Dermis blood vessel endothelial cell (primary cell): ENCODE measurements around the gene GPC6. TPM values are rescaled to one million over a fixed set of nuclear protein-coding genes. Genes with fewer than 3 reads are reported as not detected.
"Not testable (repeated sequence)": the region's sequence is repeated elsewhere in the genome, so short reads cannot be mapped to it uniquely, and the experiment has no call there.

Experiments
- DNase-seq: peaks from one replicate; pipeline ENCODE4 v3.0.0; 2010
- total RNA-seq: library from RNA; depleted of rRNA; stranded (reverse); fragments of >200 nt; gene quantifications from 2 replicates; pipeline ENCODE4 v1.2.3, GENCODE V29; 2014

GPC6 gene
- total RNA-seq = 0.14 and 0.17 TPM in 2 replicates

DNA sequence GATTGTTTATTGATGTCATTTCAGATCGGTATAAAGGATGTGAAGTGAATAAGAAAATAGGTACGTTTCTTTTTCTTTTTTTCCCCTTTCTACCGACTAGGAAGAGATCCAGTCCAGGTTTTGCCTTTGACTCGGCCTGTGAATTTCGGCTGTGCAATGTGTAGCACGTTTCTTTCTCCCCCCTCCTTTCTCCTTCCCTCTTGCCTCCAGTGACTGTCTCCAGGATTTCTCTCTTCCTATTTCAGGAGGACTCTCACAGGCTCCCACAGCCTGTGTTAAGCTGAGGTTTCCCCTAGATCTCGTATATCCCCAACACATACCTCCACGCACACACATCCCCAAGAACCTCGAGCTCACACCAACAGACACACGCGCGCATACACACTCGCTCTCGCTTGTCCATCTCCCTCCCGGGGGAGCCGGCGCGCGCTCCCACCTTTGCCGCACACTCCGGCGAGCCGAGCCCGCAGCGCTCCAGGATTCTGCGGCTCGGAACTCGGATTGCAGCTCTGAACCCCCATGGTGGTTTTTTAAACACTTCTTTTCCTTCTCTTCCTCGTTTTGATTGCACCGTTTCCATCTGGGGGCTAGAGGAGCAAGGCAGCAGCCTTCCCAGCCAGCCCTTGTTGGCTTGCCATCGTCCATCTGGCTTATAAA is at the start of gene GPC6:
GPC6 (plus strand) TSS at position 185 of the 657 bp plus-strand sequence.
- DNase-seq = no peak

DNA sequence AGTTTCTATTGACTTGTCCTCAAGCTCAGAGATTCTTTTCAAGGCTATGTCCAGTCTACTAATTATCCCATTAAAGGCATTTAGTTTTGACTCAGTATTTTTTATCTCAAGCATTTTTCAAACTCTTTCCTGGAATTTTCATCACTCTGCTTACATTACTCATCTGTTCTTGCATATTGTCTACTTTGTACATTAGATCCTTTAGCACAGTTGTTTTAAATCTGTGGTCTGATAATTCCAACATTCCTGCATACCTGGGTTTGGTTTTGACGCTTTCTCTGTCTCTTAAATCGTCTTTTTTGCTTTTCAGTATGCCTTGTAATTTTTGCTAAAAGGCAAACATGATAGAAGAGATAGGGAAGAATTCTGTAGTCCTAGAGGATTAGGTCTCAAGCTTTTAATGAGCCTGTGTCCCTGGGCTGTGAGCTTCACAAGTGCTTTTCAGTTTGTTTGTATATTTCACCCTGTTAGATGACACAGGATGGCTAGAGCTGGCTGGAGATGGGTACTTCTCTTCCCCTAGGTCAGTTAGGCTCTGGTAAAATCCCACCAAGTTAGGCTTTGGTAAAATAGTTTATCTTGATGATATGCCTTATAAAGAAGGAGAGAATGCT is 46.1 kb upstream of the GPC6 start:
- DNase-seq = no peak

- DNase-seq = no peak
Observed at GRCh38 chr13:93182406-93182805, 44.2 kb upstream of the GPC6 start.

GRCh38 chr13:93183302-93183701 is 43.3 kb upstream of the GPC6 start:
- no peak for DNase-seq

DNA sequence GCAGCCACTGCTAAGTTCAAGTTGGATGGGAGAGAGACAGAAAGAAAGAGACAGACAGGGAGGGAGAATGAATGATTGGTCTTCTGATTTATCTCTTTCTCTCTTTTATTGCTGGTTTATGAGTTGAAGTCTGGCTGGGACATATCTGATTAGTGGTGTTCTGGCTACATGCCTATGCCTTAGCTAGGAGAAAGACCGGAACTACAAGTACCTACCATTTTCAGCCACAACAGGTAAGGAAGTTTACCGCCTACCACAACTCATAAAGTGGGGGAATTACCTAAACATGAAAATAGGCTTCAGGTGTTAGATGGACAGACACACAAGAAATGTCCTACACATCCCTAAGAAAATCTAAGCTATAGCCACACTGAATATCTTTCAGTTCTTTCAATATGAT is 36.6 kb upstream of the GPC6 start:
- no peak for DNase-seq

GRCh38 chr13:93193682-93194081 is 32.9 kb upstream of the GPC6 start:
- DNase-seq = no peak

DNA sequence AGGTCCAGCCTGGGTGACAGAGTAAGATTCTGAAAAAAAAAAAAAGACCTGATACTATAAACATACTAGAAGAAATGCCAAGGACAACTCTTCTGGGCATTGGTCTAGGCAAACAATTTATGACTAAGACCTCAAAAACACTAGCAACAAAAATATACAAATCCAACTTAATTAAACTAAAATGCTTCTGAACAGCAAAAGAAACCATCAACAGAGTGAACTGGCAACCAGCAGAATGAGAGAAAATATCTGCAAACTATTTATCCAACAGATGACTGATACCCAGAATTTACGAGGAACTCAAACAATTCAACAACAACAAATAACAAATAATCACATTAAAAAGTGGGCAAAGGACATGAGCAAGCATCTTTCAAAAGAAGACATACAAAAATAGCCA is 26.8 kb upstream of the GPC6 start:
- no peak for DNase-seq

DNA sequence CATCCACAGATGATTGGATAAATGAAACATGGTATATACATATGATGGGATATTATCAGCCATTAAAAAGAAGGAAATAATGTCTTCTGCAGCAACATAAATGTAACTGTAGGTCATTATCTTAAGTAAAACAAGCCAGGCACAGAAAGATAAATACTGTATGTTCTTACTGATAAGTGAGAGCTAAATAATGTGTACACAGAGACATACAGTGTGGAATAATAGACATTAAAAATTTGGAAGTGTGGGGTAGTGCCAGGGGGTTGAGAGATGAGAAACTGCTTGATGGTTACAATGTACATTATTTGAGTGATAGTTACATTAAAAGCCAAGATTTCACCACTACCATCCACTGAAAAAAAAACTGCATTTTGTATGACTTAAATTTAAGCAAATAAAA is 26.0 kb upstream of the GPC6 start:
- DNase-seq = no peak

GRCh38 chr13:93201992-93202558 is 24.5 kb upstream of the GPC6 start:
- no peak for DNase-seq

GRCh38 chr13:93206778-93207392 is 19.7 kb upstream of the GPC6 start:
- not testable (repeated sequence) for DNase-seq

DNA sequence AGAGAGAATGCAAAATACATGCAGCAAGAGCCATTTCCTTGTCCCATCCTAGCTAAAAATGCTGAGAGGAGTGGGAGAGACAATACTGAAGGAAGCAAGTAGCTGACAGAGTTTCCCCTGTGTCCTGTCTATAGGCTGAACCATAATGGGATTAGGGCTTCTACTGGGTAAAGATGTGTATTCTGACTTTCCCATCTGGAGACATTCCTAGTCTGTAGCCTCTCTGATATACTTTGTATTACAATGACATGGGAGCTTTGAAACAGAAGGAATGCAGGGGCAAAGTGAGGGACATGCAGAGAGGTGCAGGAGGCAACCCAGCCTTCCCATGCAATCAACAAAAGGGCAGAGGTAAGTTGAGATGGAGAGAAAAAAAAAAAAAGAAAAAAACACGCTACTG is 10.5 kb upstream of the GPC6 start:
- no peak for DNase-seq

DNA sequence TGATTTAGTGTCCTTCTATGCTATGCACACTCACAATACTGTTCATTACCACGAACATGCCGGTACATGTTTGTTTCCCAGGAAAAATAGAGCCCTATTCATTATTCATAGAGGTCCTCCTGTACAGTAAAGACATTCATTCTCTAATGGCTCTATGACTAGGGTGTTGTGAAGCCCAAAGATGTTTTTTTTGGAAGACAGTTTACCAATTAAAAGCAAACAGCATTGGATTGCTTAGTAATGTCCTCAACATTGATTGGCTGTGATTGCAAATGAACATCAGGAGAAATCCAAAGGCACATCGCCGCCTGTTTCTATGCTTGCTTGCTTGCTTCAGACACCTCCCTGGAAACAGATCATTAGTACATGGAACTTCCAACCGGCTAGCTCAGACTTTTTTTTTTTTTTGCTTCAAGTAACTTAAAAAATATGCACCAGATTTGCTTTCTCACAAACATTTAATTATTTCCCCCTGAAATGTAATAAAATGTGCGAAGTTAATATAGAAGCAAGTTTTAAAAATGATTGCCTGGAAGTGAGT is 8.8 kb upstream of the GPC6 start:
- no peak for DNase-seq

DNA sequence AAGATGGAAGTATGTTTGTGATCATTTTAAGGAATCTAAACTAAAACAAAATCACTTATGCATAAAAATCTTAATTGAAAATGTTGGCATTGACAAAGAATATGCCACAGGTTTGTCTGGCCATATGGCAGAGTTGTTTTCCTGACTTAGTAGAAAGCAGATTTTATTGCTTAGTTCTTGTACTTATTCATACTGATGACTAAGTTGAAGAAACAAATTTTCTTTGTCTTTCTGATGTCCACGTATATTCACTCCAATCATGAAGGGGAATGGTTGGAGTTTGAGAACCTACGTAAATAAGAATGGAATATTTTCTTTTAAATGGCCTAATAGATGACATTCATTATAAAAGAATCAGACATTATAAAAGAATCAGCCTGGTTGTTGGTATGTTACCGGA is 8.0 kb upstream of the GPC6 start:
- no peak for DNase-seq

GRCh38 chr13:93220073-93220472 is 6.5 kb upstream of the GPC6 start:
- DNase-seq = no peak

- DNase-seq = no peak
Observed at GRCh38 chr13:93222976-93223375, 3.6 kb upstream of the GPC6 start.

- no peak for DNase-seq
Observed at GRCh38 chr13:93224535-93224934, 2.1 kb upstream of the GPC6 start.

GRCh38 chr13:93225610-93226009 is 997 bp upstream of the GPC6 start:
- no peak for DNase-seq

- DNase-seq = no peak
Observed at GRCh38 chr13:93226065-93226622, 463 bp upstream of the GPC6 start.

DNA sequence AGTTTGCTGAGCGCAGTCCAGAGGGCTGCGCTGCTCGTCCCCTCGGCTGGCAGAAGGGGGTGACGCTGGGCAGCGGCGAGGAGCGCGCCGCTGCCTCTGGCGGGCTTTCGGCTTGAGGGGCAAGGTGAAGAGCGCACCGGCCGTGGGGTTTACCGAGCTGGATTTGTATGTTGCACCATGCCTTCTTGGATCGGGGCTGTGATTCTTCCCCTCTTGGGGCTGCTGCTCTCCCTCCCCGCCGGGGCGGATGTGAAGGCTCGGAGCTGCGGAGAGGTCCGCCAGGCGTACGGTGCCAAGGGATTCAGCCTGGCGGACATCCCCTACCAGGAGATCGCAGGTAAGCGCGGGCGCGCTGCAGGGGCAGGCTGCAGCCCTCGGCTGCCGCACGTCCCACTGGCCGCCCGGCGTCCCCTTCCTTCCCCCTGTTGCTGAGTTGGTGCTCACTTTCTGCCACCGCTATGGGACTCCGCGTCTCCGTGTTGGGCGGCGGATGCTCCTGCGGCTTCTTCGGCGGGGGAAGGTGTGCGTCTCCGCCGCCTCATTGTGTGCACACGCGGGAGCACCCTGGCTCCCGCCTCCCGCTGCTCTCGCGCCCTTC is 772 bp downstream of the GPC6 start:
- DNase-seq = no peak

GRCh38 chr13:93227878-93228642 is 1.5 kb downstream of the GPC6 start:
- DNase-seq = no peak

- no peak for DNase-seq
Observed at GRCh38 chr13:93228643-93228937, 2.0 kb downstream of the GPC6 start.

DNA sequence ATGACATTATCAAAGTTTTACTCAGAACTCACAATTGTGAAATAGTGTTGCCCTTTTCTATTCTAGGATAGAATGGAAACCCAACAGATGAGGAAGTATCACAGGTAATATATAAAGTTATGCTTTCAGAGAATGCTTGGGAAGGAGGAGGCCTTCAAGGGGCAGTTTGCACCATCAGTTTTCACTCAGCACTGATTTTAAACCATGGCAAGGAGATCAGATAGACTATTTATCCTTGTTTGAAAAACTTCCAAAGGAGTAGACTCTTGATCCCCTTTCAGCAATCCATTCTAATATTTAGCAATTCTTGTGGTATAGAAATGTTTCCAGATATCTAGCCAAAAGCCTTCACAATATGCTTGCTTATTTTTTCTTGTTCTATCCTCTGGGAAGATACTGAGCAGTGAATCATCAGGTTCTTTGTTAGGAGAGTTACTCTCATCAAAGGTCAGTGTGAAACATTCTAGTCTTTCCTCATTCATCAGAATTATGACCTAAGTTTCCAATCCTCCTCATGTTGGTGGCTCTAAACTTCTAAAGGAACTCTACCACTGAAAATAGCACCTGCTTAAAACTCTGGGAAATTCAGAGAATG is 3.8 kb downstream of the GPC6 start:
- no peak for DNase-seq
